ENCODE data around the gene GAPT.

Gene GAPT

GRCh38 chr5:58491216-58491892 lies at the start of gene GAPT:
GAPT (plus strand) TSS chr5:58491435; CDS start chr5:58494537, 3,102 bp downstream.
- no peak for DNase-seq

GRCh38 chr5:58444805-58445204 lies 46.4 kb upstream of the GAPT start:
- DNase-seq: no peak

GRCh38 chr5:58446024-58446423 lies 45.2 kb upstream of the GAPT start:
- DNase-seq: no peak

DNA sequence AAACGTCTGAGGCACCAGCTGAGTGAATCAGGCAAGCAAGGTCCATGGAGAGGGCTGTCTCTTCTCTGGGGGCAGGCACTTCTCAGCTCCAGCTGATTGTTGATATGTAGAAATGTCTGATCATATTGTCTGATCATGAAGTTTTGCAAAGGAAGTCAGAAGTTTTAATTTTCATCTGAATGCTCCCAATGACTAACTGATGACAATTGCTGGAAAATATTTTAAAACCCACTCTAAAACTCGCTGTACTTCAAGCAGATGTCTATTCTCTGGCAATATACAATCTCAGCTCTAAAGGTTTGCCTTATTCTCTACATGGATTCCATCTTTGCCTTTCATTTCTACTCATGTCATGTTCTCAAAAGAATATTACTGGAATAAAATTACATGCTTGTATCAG lies 44.0 kb upstream of the GAPT start:
- DNase-seq: no peak

DNA sequence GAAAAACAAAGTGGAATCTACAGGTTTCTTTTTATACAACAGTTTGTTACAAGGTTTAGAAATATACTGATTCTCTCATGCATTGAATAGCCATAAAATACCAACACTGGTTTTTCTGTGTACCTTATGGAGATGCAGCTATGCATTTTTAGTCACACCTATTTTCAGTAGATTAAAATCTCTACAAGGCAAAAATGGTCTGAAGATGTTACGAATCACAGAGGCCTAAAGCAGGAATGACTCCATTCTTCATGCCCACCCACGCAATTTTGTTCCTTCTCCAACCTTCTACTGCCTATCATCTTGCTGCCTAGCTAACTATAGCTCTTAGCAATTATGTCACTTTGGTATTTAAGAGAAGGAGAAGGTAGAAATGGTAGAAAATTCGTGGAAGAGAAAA lies 41.2 kb upstream of the GAPT start:
- no peak for DNase-seq

- no peak for DNase-seq
Measured at GRCh38 chr5:58450811-58451629, 40.2 kb upstream of the GAPT start.

DNA sequence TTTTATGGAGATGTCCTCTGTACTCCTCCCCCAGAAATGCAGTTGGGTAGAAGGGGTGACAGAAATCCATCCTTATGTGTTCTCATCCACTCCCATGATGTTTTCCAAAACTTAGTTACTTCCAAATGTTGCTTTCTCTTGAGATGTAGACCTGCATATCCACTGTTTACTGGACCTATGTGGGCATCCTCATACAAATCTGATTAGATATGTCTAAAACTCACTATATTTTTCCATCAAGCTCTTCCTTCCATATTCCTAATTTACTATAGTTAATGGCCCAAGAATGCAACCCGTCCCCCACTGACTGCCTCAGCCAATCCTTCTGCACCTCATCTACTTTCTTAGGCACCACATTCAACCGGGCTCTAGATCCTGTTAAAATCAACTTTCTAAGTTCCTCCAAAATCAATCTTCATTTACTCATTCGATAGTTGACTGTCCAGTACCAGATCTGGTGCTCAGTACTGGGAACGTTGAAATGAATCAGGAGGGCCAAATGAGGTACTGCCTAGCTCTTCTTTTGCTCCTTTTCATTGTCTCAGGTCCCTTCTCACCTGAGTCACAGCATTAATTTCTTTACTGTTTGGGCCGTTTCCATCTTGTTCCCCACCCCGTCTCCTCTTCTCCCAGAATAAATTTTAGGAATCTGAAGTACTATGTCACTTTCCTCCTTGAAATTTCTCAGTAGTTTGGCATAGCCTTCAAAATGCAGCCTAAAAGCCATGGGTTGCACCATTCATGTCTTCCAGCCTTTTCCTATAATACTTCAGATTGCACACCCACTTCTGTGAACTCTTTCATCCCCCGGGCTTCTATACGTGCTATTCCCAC lies 39.3 kb upstream of the GAPT start:
- no peak for DNase-seq

DNA sequence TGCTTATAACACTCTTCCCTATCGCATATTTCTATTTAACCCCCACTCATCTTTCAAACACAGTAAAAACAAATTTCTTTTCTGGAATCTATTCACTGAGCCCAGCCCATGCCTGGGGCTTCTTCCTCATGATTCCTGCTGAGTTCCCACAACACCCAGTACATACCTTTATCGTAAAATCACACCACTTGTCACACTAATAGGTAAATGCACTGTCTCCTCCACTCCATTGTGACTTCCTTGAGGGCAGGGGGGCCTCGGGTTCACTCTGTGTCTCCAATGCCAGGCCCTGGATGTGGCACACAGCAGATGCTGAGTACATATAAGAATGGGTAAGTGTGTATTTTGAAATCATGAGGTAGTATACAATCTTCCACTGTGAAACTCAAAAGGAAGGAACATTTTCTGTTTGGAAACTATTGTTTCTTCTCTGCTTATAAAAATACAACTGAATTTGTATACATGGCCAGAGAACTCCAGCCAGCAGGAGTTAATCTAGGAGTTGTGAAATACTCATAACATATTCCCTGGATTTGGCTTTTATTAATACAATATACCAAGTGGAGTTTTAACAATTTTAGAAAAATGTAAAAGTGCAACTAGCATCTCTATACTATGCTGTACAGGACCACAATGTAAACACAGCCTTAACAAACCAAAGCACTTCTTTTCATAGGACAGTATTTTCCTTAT lies 38.5 kb upstream of the GAPT start:
- no peak for DNase-seq

GRCh38 chr5:58453306-58453705 lies 37.9 kb upstream of the GAPT start:
- no peak for DNase-seq

- no peak for DNase-seq
Measured at GRCh38 chr5:58454025-58454424, 37.2 kb upstream of the GAPT start.

- DNase-seq: no peak
Measured at GRCh38 chr5:58455066-58455465, 36.2 kb upstream of the GAPT start.

- no peak for DNase-seq
Measured at GRCh38 chr5:58455480-58455879, 35.8 kb upstream of the GAPT start.

DNA sequence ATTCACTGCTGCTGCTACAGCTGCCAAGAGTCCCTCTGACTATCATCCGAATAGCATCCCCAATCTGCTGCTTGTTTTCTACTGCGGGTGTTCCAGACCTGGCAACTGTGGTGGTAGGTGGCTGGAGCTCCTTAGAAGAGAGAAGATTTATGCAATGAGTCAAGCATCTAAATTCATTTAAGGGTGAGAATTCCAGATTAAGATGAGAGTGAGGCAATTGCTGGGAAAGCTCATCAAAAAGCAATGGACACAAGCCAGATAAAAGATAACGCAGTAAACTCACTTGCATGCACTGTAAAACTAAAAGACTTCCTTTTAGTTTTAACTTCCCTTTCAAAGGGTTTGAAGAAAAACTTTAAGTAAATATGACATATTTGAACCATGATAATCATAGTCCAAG lies 35.2 kb upstream of the GAPT start:
- no peak for DNase-seq

GRCh38 chr5:58456486-58456885 lies 34.7 kb upstream of the GAPT start:
- no peak for DNase-seq

DNA sequence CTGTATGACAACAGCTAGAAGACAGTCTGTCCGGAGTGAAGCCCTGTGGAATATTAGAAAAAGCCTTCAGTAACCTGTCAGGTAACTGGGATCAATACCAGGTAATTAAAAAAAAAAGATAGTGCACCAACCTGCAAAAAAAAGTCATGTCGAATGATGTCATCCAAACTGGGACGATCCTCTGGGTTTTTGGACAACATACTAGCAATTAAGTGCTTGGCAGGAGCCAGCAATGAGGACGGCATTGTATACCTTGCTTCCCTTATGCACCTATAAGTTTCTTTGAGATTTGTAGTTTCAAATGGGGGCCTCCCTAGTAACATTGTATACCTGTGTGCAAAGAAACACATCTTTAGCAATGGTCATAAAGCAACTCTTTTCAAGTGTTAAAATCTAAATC lies 34.2 kb upstream of the GAPT start:
- DNase-seq: no peak

DNA sequence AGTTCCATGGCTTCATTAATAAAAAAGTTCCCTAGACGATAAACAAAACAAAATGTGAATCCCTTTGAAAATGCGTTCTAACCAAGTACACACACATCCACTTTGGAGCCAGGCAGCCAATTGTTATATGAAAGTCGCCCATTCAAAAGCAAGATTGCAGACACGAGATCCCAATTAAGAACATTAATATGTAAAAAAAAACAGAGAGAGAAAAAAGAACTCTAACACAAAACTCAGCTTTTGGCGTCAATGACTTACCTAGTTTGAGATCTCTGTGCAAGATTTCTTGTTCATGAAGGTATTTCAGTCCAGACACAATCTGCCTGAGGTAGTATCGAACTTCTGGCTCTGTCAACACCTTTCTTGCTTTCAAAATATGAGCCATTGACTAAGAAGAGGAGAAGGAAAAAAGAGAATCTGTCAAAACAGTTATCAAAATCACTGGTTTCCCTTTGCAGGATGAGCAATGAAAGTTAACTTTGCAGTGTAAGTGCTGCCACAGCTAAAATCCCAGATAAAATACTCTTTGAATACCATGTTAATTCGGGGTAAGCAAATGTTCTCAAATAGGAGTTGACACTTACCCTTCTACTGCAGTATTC lies 33.0 kb upstream of the GAPT start:
- DNase-seq: no peak

GRCh38 chr5:58458743-58459145 lies 32.5 kb upstream of the GAPT start:
- DNase-seq: no peak

DNA sequence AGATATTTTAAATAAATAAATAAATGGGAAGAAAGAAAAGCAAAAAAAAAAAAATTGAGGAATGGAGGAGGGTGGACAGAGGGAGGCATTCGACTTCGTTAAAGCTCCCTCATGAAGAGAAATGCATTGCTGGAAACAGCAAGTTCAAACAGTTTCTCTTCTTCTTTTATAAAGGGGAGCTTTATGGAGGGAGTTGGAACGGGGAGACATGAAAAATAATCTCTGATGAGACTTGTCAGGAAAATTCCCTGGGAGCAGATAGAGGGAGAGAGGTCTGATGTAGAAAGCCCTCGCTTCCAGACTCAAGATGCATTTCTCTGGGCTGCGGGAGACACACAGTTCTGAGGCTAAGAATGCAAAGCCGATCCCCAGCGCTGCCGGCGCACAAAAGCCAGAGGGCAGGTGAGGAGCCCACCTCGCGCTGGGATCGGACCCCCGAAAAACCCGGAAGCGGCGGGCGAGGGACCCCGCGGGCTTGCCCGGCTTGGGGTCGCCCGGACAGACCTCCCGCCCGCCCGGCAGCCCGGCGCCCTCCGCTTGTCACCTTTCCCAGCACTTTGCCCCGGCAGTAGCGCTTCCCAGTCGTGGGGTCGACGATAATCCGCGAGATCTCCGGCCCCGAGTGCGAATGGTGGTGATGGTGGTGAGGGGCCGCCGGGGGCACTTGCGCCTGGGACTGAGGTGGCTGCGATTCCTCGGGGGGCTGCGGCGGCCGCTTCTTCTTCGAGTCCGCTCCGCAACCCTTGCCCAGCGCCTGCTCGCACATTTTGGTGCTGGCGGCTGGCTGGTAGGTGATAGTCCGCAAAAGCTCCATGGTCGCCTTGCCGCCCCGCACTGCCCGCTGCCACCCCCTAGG lies 31.9 kb upstream of the GAPT start:
- peak; percentile 65 for DNase-seq

GRCh38 chr5:58460002-58460731 lies 31.1 kb upstream of the GAPT start, which contains the start of gene PLK2:
PLK2 (minus strand) TSS chr5:58460086; CDS start chr5:58459959, 127 bp downstream.
- DNase-seq: peak; percentile 96

GRCh38 chr5:58460732-58461286 lies 30.4 kb upstream of the GAPT start:
- peak; percentile 93 for DNase-seq
